ENCODE results near the gene ARHGAP28.

DNA sequence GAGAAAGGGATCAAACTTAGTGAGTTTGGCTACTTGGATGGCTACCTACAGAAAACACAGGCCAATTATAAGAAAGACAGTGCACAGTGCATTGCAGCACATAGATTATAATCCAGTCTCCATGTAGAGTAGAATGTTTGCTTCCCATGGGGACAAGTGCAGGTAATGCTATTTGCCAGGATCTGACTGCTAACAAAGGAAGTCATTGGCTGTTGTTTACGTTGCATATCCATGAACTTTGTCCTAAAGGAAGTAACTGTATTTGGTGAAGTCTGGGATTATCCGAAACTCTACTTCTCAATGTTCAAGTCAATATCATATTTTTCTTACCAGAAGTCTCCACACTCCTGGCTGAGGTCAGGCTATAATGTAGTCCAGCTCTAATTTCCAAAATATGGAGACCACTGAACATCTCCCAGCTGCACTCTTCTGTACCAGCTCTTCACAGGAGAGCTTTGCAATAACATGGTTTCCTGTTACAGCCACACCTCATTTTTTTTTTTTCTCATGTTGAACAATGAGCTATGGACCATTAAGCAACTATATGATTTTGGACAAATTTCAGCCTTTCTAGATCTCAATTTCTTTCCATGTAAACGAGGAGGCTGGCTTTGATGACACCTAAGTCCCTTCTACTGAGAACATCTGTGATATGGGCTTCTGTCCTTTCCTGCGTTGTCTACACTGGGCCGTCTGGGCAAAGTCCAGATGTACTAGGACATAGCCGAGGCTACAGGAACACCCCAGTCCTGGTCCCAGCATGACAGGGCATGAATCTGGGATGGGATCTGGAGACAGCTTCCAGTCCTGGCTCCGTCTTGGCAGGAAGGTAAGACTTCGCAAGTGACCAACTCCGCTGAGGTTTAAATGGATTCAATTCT is 233.3 kb downstream of the ARHGAP28 start:
- TF ChIP-seq, protein P1, sequence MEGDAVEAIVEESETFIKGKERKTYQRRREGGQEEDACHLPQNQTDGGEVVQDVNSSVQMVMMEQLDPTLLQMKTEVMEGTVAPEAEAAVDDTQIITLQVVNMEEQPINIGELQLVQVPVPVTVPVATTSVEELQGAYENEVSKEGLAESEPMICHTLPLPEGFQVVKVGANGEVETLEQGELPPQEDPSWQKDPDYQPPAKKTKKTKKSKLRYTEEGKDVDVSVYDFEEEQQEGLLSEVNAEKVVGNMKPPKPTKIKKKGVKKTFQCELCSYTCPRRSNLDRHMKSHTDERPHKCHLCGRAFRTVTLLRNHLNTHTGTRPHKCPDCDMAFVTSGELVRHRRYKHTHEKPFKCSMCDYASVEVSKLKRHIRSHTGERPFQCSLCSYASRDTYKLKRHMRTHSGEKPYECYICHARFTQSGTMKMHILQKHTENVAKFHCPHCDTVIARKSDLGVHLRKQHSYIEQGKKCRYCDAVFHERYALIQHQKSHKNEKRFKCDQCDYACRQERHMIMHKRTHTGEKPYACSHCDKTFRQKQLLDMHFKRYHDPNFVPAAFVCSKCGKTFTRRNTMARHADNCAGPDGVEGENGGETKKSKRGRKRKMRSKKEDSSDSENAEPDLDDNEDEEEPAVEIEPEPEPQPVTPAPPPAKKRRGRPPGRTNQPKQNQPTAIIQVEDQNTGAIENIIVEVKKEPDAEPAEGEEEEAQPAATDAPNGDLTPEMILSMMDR (IDR thresholded peaks at IDR 0.05; ENCODE audit: low read depth, low read length, poor library complexity, severe bottlenecking): no peak
- no peak for TF ChIP-seq EZH2phosphoT487 (IDR thresholded peaks at IDR 0.05; ENCODE audit: borderline replicate concordance, low read length)
